Measurements from ENCODE around the gene SEZ6L. TPM values are rescaled to one million over a fixed set of nuclear protein-coding genes. Genes with fewer than 3 reads are reported as not detected.

The SEZ6L gene
- total RNA-seq, 1 experiment from 2014 or later = not detected

- no peaks in the 10 kb centered on the region for H3K79me2 ChIP-seq (ENCODE audit: low read length)
- no peak overlapping the region for H3K9ac ChIP-seq (ENCODE audit: low read length)
- no peaks in the 10 kb centered on the region for H4K20me1 ChIP-seq (ENCODE audit: low read length)
- H2AFZ ChIP-seq (ENCODE audit: low read length) = no peak overlapping the region
- ATAC-seq (no peak), DNase-seq (no peak)
- ChIA-PET POLR2A (ENCODE audit: unreplicated experiment) (no interaction called here), CTCF (no interaction called here)
- H3K9me3 ChIP-seq (ENCODE audit: low read length) = no peaks in the 10 kb centered on the region
- no peak overlapping the region for H3K27ac ChIP-seq (ENCODE audit: low read length)
- intact Hi-C loops (cut with micrococcal nuclease) = no loop called here
- H3K9me2 ChIP-seq (replicated peaks; ENCODE audit: low read length) = no peaks in the 10 kb centered on the region
- H3F3A ChIP-seq (ENCODE audit: low read length, unreplicated experiment) = no peaks in the 10 kb centered on the region
- no peak overlapping the region for H3K4me3 ChIP-seq (ENCODE audit: low read length)
- BruUV-seq (replicated peaks) = no TSS peak
- H3K36me3 ChIP-seq (ENCODE audit: low read depth, low read length) = no peaks in the 10 kb centered on the region
- H3K27me3 ChIP-seq (ENCODE audit: low read length) = no peaks in the 10 kb centered on the region
- no peaks in the 10 kb centered on the region for H3K4me1 ChIP-seq (ENCODE audit: insufficient read depth, low read length)
- no peak overlapping the region for H3K4me2 ChIP-seq (ENCODE audit: low read length)
- TF ChIP-seq CTCF (conservative IDR thresholded peaks at IDR 0.05; ENCODE audit: low read depth, low read length) = no peak
- TF ChIP-seq EZH2phosphoT487 (IDR thresholded peaks at IDR 0.05; ENCODE audit: borderline replicate concordance, low read length) = no peak
- no peak for TF ChIP-seq EZH2 (IDR thresholded peaks at IDR 0.05; ENCODE audit: low read length, unreplicated experiment)
These were observed 36.2 kb downstream of the SEZ6L start for GRCh38 chr22:26205494-26205893.

GRCh38 chr22:26210334-26210733, 41.1 kb downstream of the SEZ6L start:
- no peak overlapping the region for H3K4me3 ChIP-seq (ENCODE audit: low read length)
- H3F3A ChIP-seq (ENCODE audit: low read length, unreplicated experiment) = no peaks in the 10 kb centered on the region
- no peaks in the 10 kb centered on the region for H3K4me1 ChIP-seq (ENCODE audit: insufficient read depth, low read length)
- H2AFZ ChIP-seq (ENCODE audit: low read length) = no peak overlapping the region
- ATAC-seq (no peak), DNase-seq (no peak)
- POLR2A ChIA-PET (ENCODE audit: unreplicated experiment) = no interaction called here
- no peaks in the 10 kb centered on the region for H3K9me3 ChIP-seq (ENCODE audit: low read length)
- H3K27ac ChIP-seq (ENCODE audit: low read length) = no peak overlapping the region
- peaks cover 5% of the 10 kb centered on the region; the same call in 1 of the 2 replicates for H3K27me3 ChIP-seq (ENCODE audit: low read length)
- CTCF ChIA-PET = no interaction called here
- TF ChIP-seq CTCF (conservative IDR thresholded peaks at IDR 0.05; ENCODE audit: low read depth, low read length) (no peak), EZH2phosphoT487 (IDR thresholded peaks at IDR 0.05; ENCODE audit: borderline replicate concordance, low read length) (no peak), EZH2 (IDR thresholded peaks at IDR 0.05; ENCODE audit: low read length, unreplicated experiment) (no peak)
- no peak overlapping the region for H3K4me2 ChIP-seq (ENCODE audit: low read length)
- H3K9me2 ChIP-seq (replicated peaks; ENCODE audit: low read length) = no peaks in the 10 kb centered on the region
- no peaks in the 10 kb centered on the region for H4K20me1 ChIP-seq (ENCODE audit: low read length)
- BruUV-seq (replicated peaks) = no TSS peak
- H3K36me3 ChIP-seq (ENCODE audit: low read depth, low read length) = no peaks in the 10 kb centered on the region
- intact Hi-C loops (cut with micrococcal nuclease) = no loop called here
- no peaks in the 10 kb centered on the region for H3K79me2 ChIP-seq (ENCODE audit: low read length)
- no peak overlapping the region for H3K9ac ChIP-seq (ENCODE audit: low read length)

- Histone ChIP-seq H2AFZ (ENCODE audit: low read length) (no peak overlapping the region), H3K9me2 (replicated peaks; ENCODE audit: low read length) (no peaks in the 10 kb centered on the region), H3K36me3 (ENCODE audit: low read depth, low read length) (no peaks in the 10 kb centered on the region), H3K9ac (ENCODE audit: low read length) (no peak overlapping the region), H3K27ac (ENCODE audit: low read length) (no peak overlapping the region), H3K9me3 (ENCODE audit: low read length) (no peaks in the 10 kb centered on the region), H3K4me2 (ENCODE audit: low read length) (no peak overlapping the region), H3K79me2 (ENCODE audit: low read length) (no peaks in the 10 kb centered on the region), H4K20me1 (ENCODE audit: low read length) (no peaks in the 10 kb centered on the region), H3K27me3 (ENCODE audit: low read length) (peaks cover 5% of the 10 kb centered on the region; the same call in 1 of the 2 replicates), H3K4me3 (ENCODE audit: low read length) (no peak overlapping the region), H3K4me1 (ENCODE audit: insufficient read depth, low read length) (no peaks in the 10 kb centered on the region), H3F3A (ENCODE audit: low read length, unreplicated experiment) (no peaks in the 10 kb centered on the region)
- ChIA-PET CTCF (no interaction called here), POLR2A (ENCODE audit: unreplicated experiment) (no interaction called here)
- no peak for ATAC-seq
- intact Hi-C loops (cut with micrococcal nuclease) = no loop called here
- TF ChIP-seq EZH2 (IDR thresholded peaks at IDR 0.05; ENCODE audit: low read length, unreplicated experiment) = no peak
- no peak for DNase-seq
- no TSS peak for BruUV-seq (replicated peaks)
These were observed 44.6 kb downstream of the SEZ6L start for GRCh38 chr22:26213826-26214225.
